KBM-7 (cell line): ENCODE results near the gene TRIM54.

Experiments
- DNase-seq: peaks from one replicate; pipeline ENCODE4 v3.0.0-alpha.2; 2015
- in situ Hi-C: fragments of 300-500 bp; cut with MboI; formaldehyde crosslinking; loops from 2 replicates; pipeline ENCODE4 v1.14.3; 2020; ENCODE audit warnings: low sequenced_read_pairs, low pct_unique_long_range_greater_than_20kb, mixed read lengths

Gene TRIM54

GRCh38 chr2:27281855-27282559 lies at the start of gene TRIM54:
Gene TRIM54 (plus strand): TSS chr2:27282429. CDS start chr2:27282732, 303 bp downstream.
- no peak for DNase-seq
- in situ Hi-C loops = no loop called here

GRCh38 chr2:27233341-27233740 lies 48.9 kb upstream of the TRIM54 start:
- in situ Hi-C loops = no loop called here
- no peak for DNase-seq

GRCh38 chr2:27236136-27236535 lies 46.1 kb upstream of the TRIM54 start:
- DNase-seq = no peak

GRCh38 chr2:27236626-27237025 lies 45.6 kb upstream of the TRIM54 start:
- in situ Hi-C loops = no loop called here
- no peak for DNase-seq

More at GRCh38 chr2:27236136-27236535, 46.1 kb upstream of the TRIM54 start:
- in situ Hi-C loops = no loop called here

GRCh38 chr2:27237341-27237945 lies 44.8 kb upstream of the TRIM54 start:
- in situ Hi-C loops = no loop called here

GRCh38 chr2:27238976-27239375 lies 43.3 kb upstream of the TRIM54 start:
- DNase-seq = no peak
- in situ Hi-C loops = no loop called here

More at GRCh38 chr2:27237341-27237945, 44.8 kb upstream of the TRIM54 start:
- DNase-seq = no peak

- in situ Hi-C loops = no loop called here
Observed at GRCh38 chr2:27240406-27240805, 41.8 kb upstream of the TRIM54 start.

GRCh38 chr2:27241761-27242613 lies 40.2 kb upstream of the TRIM54 start:
- in situ Hi-C loops = no loop called here
- DNase-seq = no peak

More at GRCh38 chr2:27240406-27240805, 41.8 kb upstream of the TRIM54 start:
- no peak for DNase-seq

- DNase-seq = no peak
- in situ Hi-C loops = no loop called here
Observed at GRCh38 chr2:27242614-27242951, 39.6 kb upstream of the TRIM54 start.

- DNase-seq = no peak
- in situ Hi-C loops = no loop called here
Observed at GRCh38 chr2:27243391-27244130, 38.7 kb upstream of the TRIM54 start.

- in situ Hi-C loops = no loop called here
Observed at GRCh38 chr2:27245116-27245515, 37.1 kb upstream of the TRIM54 start.

GRCh38 chr2:27245626-27246025 lies 36.6 kb upstream of the TRIM54 start:
- no peak for DNase-seq
- in situ Hi-C loops = no loop called here

More at GRCh38 chr2:27245116-27245515, 37.1 kb upstream of the TRIM54 start:
- no peak for DNase-seq

- in situ Hi-C loops = no loop called here
- no peak for DNase-seq
Observed at GRCh38 chr2:27247893-27248292, 34.3 kb upstream of the TRIM54 start.

- DNase-seq = no peak
- in situ Hi-C loops = no loop called here
Observed at GRCh38 chr2:27249159-27249890, 32.9 kb upstream of the TRIM54 start.

- in situ Hi-C loops = no loop called here
- DNase-seq = peak; percentile 83
Observed at GRCh38 chr2:27249891-27250651, 32.2 kb upstream of the TRIM54 start.

- no peak for DNase-seq
- in situ Hi-C loops = no loop called here
Observed at GRCh38 chr2:27250652-27251379, 31.4 kb upstream of the TRIM54 start.

- no peak for DNase-seq
- in situ Hi-C loops = no loop called here
Observed at GRCh38 chr2:27251766-27252165, 30.5 kb upstream of the TRIM54 start.
